ENCODE measurements around the gene SH2D3C. TPM values are rescaled to one million over a fixed set of nuclear protein-coding genes. Genes with fewer than 3 reads are reported as not detected.
A peak's percentile ranks its signal among the peaks of the same experiment; 100 is the strongest.

Gene SH2D3C
- total and polyA plus RNA-seq, 10 of the 15 experiments (the other 5 are each of a cell fraction or from before 2014, with no cell fraction given), result 1.2 to 23.5 (median 16.2) TPM

DNA sequence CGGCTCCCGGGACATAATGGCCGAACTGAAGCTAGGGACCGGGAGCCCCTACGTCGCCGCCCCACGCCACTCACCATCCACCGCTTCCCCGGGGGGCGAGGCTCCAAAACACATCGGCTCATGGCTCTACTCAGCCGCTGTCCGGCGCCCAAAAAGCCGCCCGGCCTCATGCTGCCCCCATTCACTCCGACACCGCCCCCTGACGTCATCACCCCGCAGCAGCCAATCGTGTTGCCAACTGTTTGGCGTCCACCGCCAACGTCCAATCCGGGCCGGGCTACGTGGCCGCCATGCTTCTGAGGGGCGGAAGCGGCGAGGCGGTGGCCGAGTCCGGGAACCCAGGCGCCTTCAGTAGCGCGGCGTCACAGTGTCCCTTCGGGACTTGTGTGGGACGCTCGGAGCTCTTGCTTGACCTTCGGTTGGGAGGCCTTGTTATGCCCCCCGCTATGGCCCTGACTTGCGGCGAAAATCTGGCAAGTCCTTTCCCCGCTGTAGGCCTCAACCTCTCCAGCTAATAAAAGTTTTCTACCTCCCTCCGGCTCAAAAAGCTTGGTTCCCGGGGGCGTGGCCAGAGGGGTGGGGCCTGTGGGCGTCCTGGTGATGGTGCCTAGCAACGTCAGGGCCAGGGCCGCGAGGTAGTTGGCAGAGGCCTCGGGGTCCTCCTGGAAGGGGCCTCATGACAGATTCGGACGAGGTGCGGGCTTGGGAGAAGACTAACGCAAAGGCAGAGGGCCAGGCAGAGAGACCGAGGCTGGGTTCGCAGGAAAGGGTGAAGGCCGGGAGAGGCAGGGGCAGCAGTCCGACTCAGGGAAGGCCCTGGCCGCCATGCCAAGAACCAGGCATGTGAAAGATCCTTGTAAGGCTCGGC is 62.8 kb downstream of the SH2D3C start, which contains the start of the genes PTRH1 and TTC16:
Gene PTRH1 (minus strand): TSS at position 194 of the 868 bp plus-strand sequence. CDS start 24 bp downstream, at position 170.
Gene TTC16 (plus strand): TSS at position 610 of the 868 bp plus-strand sequence. CDS start 67 bp downstream, at position 677.
- no peak within 1 kb of the TSS; the same call in 1 of the 2 replicates for H3K27ac ChIP-seq (ENCODE audit: control insufficient read depth, insufficient read depth)
- peak within 1 kb of the TSS; percentile 69 for H3K9ac ChIP-seq (ENCODE audit: control insufficient read depth, insufficient read depth, low read length)
- WGBS (ENCODE audit: insufficient coverage, insufficient replicate concordance, low lambda C conversion rate, missing lambda C conversion rate), result 2% methylated on average over 60 of the region's 65 CpGs
- no peaks in the 10 kb centered on the region for H4K20me1 ChIP-seq (ENCODE audit: control insufficient read depth, insufficient read depth)
- intact Hi-C loops (cut with micrococcal nuclease; ENCODE audit: unreplicated experiment), result loop anchor here (5.0 kb wide), 1 partner anchor 202 kb away; the partner anchor contains the start of gene ST6GALNAC4
- peak within 1 kb of the TSS; percentile 74 for H3K4me3 ChIP-seq
- FAIRE-seq (peak; percentile 96), ATAC-seq (peak; percentile 98), DNase-seq (ENCODE audit: low read depth, low spot score) (peak; percentile 72)
- H3K27me3 ChIP-seq (replicated peaks in 1 of 2; ENCODE audit: control insufficient read depth in 2 of 2, insufficient read depth in 2 of 2, low read length in 1 of 2), result no peaks in the 10 kb centered on the region
- POLR2A ChIA-PET, result interaction anchor here (1.9 kb wide), 1 partner anchor 10 kb away, joined by 8 read pairs; no protein-coding TSS in a partner anchor
- RAD21 ChIA-PET (ENCODE audit: unreplicated experiment), result interaction anchor here (0.9 to 2.8 kb wide), 2 partner anchors 19 to 51 kb away, joined by 3 to 19 read pairs; partner anchors contain the start of gene TOR2A
- no TSS peak for BruUV-seq (replicated peaks)
- CTCF ChIA-PET, result interaction anchor here (0.6 to 3.3 kb wide), 5 partner anchors 12 to 154 kb away, joined by 3 to 21 read pairs (median 4); partner anchors contain the start of genes STXBP1 and TOR2A
- H3K4me1 ChIP-seq (ENCODE audit: control insufficient read depth, insufficient read depth, low read length), result peaks cover 6% of the 10 kb centered on the region; the same call in 1 of the 2 replicates
- in situ Hi-C loops (cut with MboI), result no loop called here
- no peaks in the 10 kb centered on the region for H3K79me2 ChIP-seq (ENCODE audit: control insufficient read depth, insufficient read depth, low read length)
- SMC1A ChIA-PET (ENCODE audit: uncharacterized antibody, unreplicated experiment), result interaction anchor here (0.6 to 1.5 kb wide), 6 partner anchors 9 to 205 kb away, joined by 3 to 6 read pairs (median 4); partner anchors contain the start of genes CFAP157 and TOR2A
- H3K4me2 ChIP-seq (ENCODE audit: control insufficient read depth, insufficient read depth), result peak within 1 kb of the TSS; percentile 88
- no peaks in the 10 kb centered on the region for H3K9me3 ChIP-seq (replicated peaks; ENCODE audit: control insufficient read depth, insufficient read depth, low read length)
- H2AFZ ChIP-seq (ENCODE audit: control insufficient read depth, low read depth, low read length), result peak within 1 kb of the TSS; percentile 97
- H3K36me3 ChIP-seq (ENCODE audit: control insufficient read depth in 2 of 2, insufficient read depth in 2 of 2, low read length in 1 of 2), result no peaks in the 10 kb centered on the region; a peak in 1 of 4 replicates
- no peak for TF ChIP-seq ZNF687 (IDR thresholded peaks at IDR 0.05)
- TF ChIP-seq ZNF207 (IDR thresholded peaks at IDR 0.05; ENCODE audit: borderline replicate concordance), result 0 out of 2 replicates have a peak, but pooled peaks have one; percentile 30
- TF ChIP-seq CREM (IDR thresholded peaks at IDR 0.05; ENCODE audit: low read depth), result peak; percentile 96
- 0 out of 2 replicates have a peak, but pooled peaks have one; percentile 68 for TF ChIP-seq STAT1 (conservative IDR thresholded peaks at IDR 0.05)
- no peak for TF ChIP-seq ZNF592 (IDR thresholded peaks at IDR 0.05)
- TF ChIP-seq RAD21 (IDR thresholded peaks at IDR 0.05; ENCODE audit: insufficient read depth, low read depth, low read length), result no peak
- peak; percentile 92 for TF ChIP-seq SIN3A (IDR thresholded peaks at IDR 0.05; ENCODE audit: low read depth, low read length)
- TF ChIP-seq, protein P1, sequence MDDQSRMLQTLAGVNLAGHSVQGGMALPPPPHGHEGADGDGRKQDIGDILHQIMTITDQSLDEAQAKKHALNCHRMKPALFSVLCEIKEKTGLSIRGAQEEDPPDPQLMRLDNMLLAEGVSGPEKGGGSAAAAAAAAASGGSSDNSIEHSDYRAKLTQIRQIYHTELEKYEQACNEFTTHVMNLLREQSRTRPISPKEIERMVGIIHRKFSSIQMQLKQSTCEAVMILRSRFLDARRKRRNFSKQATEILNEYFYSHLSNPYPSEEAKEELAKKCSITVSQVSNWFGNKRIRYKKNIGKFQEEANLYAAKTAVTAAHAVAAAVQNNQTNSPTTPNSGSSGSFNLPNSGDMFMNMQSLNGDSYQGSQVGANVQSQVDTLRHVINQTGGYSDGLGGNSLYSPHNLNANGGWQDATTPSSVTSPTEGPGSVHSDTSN (IDR thresholded peaks at IDR 0.05; ENCODE audit: insufficient replicate concordance, low read depth, low read length), result peak; percentile 72
- peak; percentile 54; the same call in 1 of the 2 replicates for TF ChIP-seq GABPA (IDR thresholded peaks at IDR 0.05; ENCODE audit: low read depth)
- TF ChIP-seq MAX (IDR thresholded peaks at IDR 0.05; ENCODE audit: low read depth, low read length), result peak; percentile 73
- TF ChIP-seq NR2F1 (conservative IDR thresholded peaks at IDR 0.05), result peak; percentile 53
- no peak; the same call in 2 of the 3 replicates for TF ChIP-seq POU2F2 (IDR thresholded peaks at IDR 0.05; ENCODE audit: borderline replicate concordance, low read depth, low read length)

All from GM12878 (cell line).